ENCODE data around the gene PSAT1.

- TF ChIP-seq CTCF (conservative IDR thresholded peaks at IDR 0.05; ENCODE audit: low read depth, low read length): no peak
- no peak for TF ChIP-seq CEBPB (IDR thresholded peaks at IDR 0.05; ENCODE audit: low read depth, low read length)
- no peak for TF ChIP-seq POLR2A (IDR thresholded peaks at IDR 0.05; ENCODE audit: low read depth, low read length)
- TF ChIP-seq SMC3 (IDR thresholded peaks at IDR 0.05; ENCODE audit: low read depth, low read length): no peak
- no peak for TF ChIP-seq ELK1 (IDR thresholded peaks at IDR 0.05; ENCODE audit: borderline replicate concordance, low read depth, low read length)
- no peak for TF ChIP-seq RAD21 (IDR thresholded peaks at IDR 0.05; ENCODE audit: low read length)
- TF ChIP-seq MXI1 (IDR thresholded peaks at IDR 0.05; ENCODE audit: borderline replicate concordance, low read depth, low read length): no peak
Observed at GRCh38 chr9:78324068-78324650, 27.2 kb downstream of the PSAT1 start.

All from IMR-90 (cell line).